HG02623 (cell line): Measurements from ENCODE around the gene GDF3.
"Not testable (repeated sequence)": the region's sequence is repeated elsewhere in the genome, so short reads cannot be mapped to it uniquely, and the experiment has no call there.

Source experiments
- ATAC-seq: cut with Tn5 transposase; IDR thresholded peaks from one replicate; pipeline ENCODE4 v1.9.1; 2021; ENCODE audit warnings: moderate library complexity; ENCODE audit not compliant: unreplicated experiment

Gene GDF3

GRCh38 chr12:7695566-7696197, at the start of gene GDF3:
Gene GDF3, minus strand, starts transcription at chr12:7695775. Its CDS starts 47 bp downstream, at chr12:7695728.
- ATAC-seq, result no peak

GRCh38 chr12:7732993-7733392, 37.4 kb upstream of the GDF3 start:
- no peak for ATAC-seq

GRCh38 chr12:7731486-7731885, 35.9 kb upstream of the GDF3 start:
- no peak for ATAC-seq

GRCh38 chr12:7730984-7731383, 35.4 kb upstream of the GDF3 start:
- not testable (repeated sequence) for ATAC-seq

GRCh38 chr12:7729746-7730145, 34.2 kb upstream of the GDF3 start:
- ATAC-seq, result no peak

- ATAC-seq, result no peak
These were observed 28.4 kb upstream of the GDF3 start for GRCh38 chr12:7723926-7724325.

- ATAC-seq, result no peak
These were observed 24.6 kb upstream of the GDF3 start for GRCh38 chr12:7719946-7720730.

GRCh38 chr12:7716381-7716780, 20.8 kb upstream of the GDF3 start:
- ATAC-seq, result no peak

GRCh38 chr12:7712841-7713442, 17.4 kb upstream of the GDF3 start:
- ATAC-seq, result no peak

GRCh38 chr12:7711133-7711532, 15.6 kb upstream of the GDF3 start, which contains the start of gene DPPA3:
Gene DPPA3, plus strand, starts transcription at chr12:7711433. Its CDS starts 138 bp downstream, at chr12:7711571.
- no peak for ATAC-seq

- ATAC-seq, result no peak
These were observed 14.5 kb upstream of the GDF3 start for GRCh38 chr12:7709969-7710675.

GRCh38 chr12:7705846-7706245, 10.3 kb upstream of the GDF3 start:
- ATAC-seq, result no peak

GRCh38 chr12:7695237-7695560, 376 bp downstream of the GDF3 start:
- no peak for ATAC-seq

- no peak for ATAC-seq
These were observed 879 bp downstream of the GDF3 start for GRCh38 chr12:7694556-7695236.

GRCh38 chr12:7693793-7694192, 1.8 kb downstream of the GDF3 start:
- no peak for ATAC-seq

GRCh38 chr12:7681535-7681934, 14.0 kb downstream of the GDF3 start:
- ATAC-seq, result no peak

GRCh38 chr12:7679251-7680045, 16.1 kb downstream of the GDF3 start:
- ATAC-seq, result no peak

- ATAC-seq, result no peak
These were observed 16.8 kb downstream of the GDF3 start for GRCh38 chr12:7678744-7679143.

- not testable (repeated sequence) for ATAC-seq
These were observed 18.1 kb downstream of the GDF3 start for GRCh38 chr12:7677432-7677888.

- ATAC-seq, result not testable (repeated sequence)
These were observed 20.1 kb downstream of the GDF3 start for GRCh38 chr12:7675455-7675854.
